AG04449 (cell line): ENCODE measurements around the gene EID1.

Experiments
- CTCF ChIA-PET: fragments of 350-600 bp; formaldehyde crosslinking; extraction: SDS; loops from one replicate; lab custom pipeline; 2021; ENCODE audit warnings: antibody characterized with exemption; lab: Yijun Ruan, JAX
- POLR2A ChIA-PET: fragments of 400-600, 350-600 bp; formaldehyde crosslinking; extraction: SDS; loops from one replicate; lab custom pipeline; 2020; ENCODE audit warnings: antibody characterized with exemption, inconsistent platforms; lab: Yijun Ruan, JAX
- DNase-seq: peaks from one replicate; pipeline ENCODE4 v3.0.0-alpha.2; 2010; ENCODE audit warnings: low read depth, low spot score
- H3K4me3 ChIP-seq: 2 replicates; pipeline ENCODE4 v1.5.1; 2011; ENCODE audit warnings: low read depth, mild to moderate bottlenecking, control low read depth, low read length
- CTCF ChIP-seq: IDR thresholded peaks from one replicate; pipeline ENCODE4 v1.5.1; 2011; ENCODE audit warnings: mild to moderate bottlenecking, moderate library complexity, low read length, control low read depth, inconsistent platforms; ENCODE audit not compliant: insufficient read depth; ENCODE audit errors: missing control alignments

The EID1 gene, protein sequence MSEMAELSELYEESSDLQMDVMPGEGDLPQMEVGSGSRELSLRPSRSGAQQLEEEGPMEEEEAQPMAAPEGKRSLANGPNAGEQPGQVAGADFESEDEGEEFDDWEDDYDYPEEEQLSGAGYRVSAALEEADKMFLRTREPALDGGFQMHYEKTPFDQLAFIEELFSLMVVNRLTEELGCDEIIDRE

DNA sequence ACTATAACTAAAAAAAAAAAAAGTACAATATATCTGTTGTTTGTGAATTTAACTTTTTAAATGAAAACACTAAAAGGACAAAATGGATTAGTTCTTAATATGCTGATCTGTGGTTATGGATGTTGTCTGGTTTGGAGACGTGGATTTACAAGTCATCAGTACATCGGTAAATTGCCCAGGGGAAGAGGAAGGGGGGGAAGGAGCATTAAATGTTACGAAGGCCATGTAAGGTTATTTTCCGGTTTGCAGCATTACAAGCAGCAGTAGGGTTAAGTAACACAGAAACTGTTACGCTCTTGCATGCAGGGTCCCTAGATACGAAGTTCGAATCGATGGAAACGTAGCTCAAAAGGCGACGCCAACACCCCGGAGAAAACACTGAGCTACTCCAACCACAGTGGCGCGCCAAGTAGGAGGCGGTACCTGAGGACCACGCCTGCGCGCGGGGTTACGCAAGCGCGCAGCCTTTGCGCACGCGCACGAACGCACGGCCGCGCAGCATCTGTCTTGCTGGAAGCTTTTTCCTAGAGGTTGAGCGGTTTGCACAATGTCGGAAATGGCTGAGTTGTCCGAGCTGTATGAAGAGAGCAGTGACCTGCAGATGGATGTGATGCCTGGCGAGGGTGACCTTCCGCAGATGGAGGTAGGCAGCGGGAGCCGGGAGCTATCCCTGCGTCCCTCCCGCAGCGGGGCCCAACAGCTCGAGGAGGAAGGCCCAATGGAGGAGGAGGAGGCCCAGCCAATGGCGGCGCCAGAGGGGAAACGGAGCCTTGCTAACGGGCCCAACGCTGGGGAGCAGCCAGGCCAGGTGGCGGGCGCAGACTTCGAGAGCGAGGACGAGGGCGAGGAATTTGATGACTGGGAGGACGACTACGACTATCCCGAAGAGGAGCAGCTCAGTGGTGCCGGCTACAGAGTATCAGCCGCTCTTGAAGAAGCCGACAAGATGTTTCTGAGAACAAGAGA lies at the start of gene EID1:
TSS of gene EID1 (plus strand) at position 505 of the 966 bp plus-strand sequence. CDS start at position 548, 43 bp downstream.
- ChIA-PET POLR2A (interaction anchor here (0.7 to 1.5 kb wide), 6 partner anchors 10 to 260 kb away, joined by 3 to 6 read pairs (median 4); partner anchors contain the start of gene SHC4), CTCF (interaction anchor here (0.9 to 4.8 kb wide), 12 partner anchors 9 to 278 kb away, joined by 3 to 31 read pairs (median 4); partner anchors contain the start of gene COPS2)
- TF ChIP-seq CTCF = peak; percentile 24

DNA sequence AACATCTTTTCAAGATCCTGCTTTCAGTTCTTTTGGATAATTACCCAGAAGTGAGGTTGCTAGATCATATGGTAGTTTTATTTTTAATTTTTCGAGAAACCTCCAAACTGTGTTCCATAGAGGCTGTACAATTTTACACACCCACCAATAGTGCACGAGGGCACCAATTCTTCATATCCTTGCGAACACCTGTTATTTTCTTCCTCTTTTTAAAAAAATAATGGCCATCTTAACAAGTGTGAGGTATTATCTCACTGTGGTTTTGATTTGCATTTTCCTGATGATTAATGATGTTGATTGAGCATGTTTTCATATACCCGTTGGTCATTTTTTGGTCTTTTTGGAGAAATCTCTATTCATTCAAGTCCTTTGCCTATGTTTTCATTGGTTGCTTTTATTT lies 49.5 kb upstream of the EID1 start:
- no peak for TF ChIP-seq CTCF

More for the DNA sequence above, at the start of gene EID1:
- DNase-seq = peak; percentile 68
- H3K4me3 ChIP-seq = peak within 1 kb of the TSS; percentile 87

DNA sequence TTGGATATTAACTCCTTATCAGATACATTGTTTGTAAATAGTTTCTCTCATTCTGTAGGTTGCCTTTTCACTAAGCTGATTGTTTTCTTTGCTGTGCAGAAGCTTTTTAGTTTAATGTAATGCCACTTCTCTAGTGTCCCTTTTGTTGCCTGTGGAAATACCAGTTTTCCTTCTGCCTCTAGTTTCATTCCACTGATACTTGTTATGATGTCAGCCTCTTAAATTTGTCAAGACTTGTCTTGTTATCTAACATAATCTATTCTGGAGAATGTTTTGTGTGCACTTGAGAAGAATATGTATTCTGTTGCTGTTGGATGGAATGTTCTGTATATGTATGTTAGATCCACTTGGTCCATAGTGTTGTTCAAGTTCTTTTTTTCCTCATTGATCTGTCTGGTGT lies 49.0 kb upstream of the EID1 start:
- CTCF ChIA-PET = no interaction called here
- no peak for TF ChIP-seq CTCF
- no peak overlapping the region for H3K4me3 ChIP-seq
- DNase-seq = no peak
- POLR2A ChIA-PET = no interaction called here

More for the DNA sequence above, 49.5 kb upstream of the EID1 start:
- ChIA-PET CTCF (no interaction called here), POLR2A (no interaction called here)
- no peak overlapping the region for H3K4me3 ChIP-seq
- no peak for DNase-seq

DNA sequence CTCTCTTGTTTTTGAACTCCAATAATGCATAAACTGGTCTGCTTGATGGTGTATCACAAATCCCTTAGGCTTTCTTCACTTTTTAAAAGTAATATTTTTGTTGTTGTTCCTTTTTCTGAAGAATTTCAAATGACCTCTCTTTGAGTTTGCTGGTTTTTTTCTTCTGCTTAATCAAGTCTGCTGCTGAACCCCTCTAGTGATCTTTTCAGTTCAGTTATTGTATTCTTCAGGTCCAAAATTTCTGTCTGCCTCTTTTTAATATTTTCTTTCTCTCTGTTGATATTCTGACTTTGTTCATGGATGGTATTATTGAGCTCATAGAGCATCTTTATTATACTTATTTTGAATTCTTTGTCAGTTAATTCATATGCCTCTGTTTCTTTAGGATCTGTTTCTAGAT lies 45.3 kb upstream of the EID1 start:
- ChIA-PET CTCF (interaction anchor here (1.0 kb wide), 1 partner anchor 10 kb away, joined by 3 read pairs; no protein-coding TSS in a partner anchor), POLR2A (no interaction called here)
- H3K4me3 ChIP-seq = no peak overlapping the region
- no peak for DNase-seq
- no peak for TF ChIP-seq CTCF

GRCh38 chr15:48833526-48834239 lies 44.3 kb upstream of the EID1 start:
- ChIA-PET CTCF (interaction anchor here (1.0 kb wide), 1 partner anchor 11 kb away, joined by 3 read pairs; no protein-coding TSS in a partner anchor), POLR2A (no interaction called here)
- H3K4me3 ChIP-seq = no peak overlapping the region
- DNase-seq = no peak
- TF ChIP-seq CTCF = no peak
